Measurements from ENCODE around the gene SORCS3.

The SORCS3 gene

GRCh38 chr10:105010411-105011121 is 369.5 kb downstream of the SORCS3 start:
- DNase-seq (ENCODE audit: insufficient read length, low spot score) (no peak), FAIRE-seq (no peak)
- TF ChIP-seq CTCF (IDR thresholded peaks at IDR 0.05; ENCODE audit: insufficient read depth, missing control alignments): no peak

GRCh38 chr10:105017116-105017515 is 376.0 kb downstream of the SORCS3 start:
- no peak for TF ChIP-seq CTCF (IDR thresholded peaks at IDR 0.05; ENCODE audit: insufficient read depth, missing control alignments)
- FAIRE-seq (no peak), DNase-seq (ENCODE audit: insufficient read length, low spot score) (no peak)

GRCh38 chr10:105017691-105018090 is 376.6 kb downstream of the SORCS3 start:
- FAIRE-seq (no peak), DNase-seq (ENCODE audit: insufficient read length, low spot score) (no peak)
- TF ChIP-seq CTCF (IDR thresholded peaks at IDR 0.05; ENCODE audit: insufficient read depth, missing control alignments): no peak

GRCh38 chr10:105023211-105024111 is 382.4 kb downstream of the SORCS3 start:
- no peak for TF ChIP-seq CTCF (IDR thresholded peaks at IDR 0.05; ENCODE audit: insufficient read depth, missing control alignments)
- FAIRE-seq: no peak
- DNase-seq (ENCODE audit: insufficient read length, low spot score): no peak

GRCh38 chr10:105024184-105024583 is 383.1 kb downstream of the SORCS3 start:
- DNase-seq (ENCODE audit: insufficient read length, low spot score) (no peak), FAIRE-seq (no peak)
- TF ChIP-seq CTCF (IDR thresholded peaks at IDR 0.05; ENCODE audit: insufficient read depth, missing control alignments): no peak

- DNase-seq (ENCODE audit: insufficient read length, low spot score): no peak
- TF ChIP-seq CTCF (IDR thresholded peaks at IDR 0.05; ENCODE audit: insufficient read depth, missing control alignments): no peak
- no peak for FAIRE-seq
These were observed 384.0 kb downstream of the SORCS3 start for GRCh38 chr10:105025092-105025491.

- DNase-seq (ENCODE audit: insufficient read length, low spot score) (no peak), FAIRE-seq (no peak)
- TF ChIP-seq CTCF (IDR thresholded peaks at IDR 0.05; ENCODE audit: insufficient read depth, missing control alignments): no peak
These were observed 385.5 kb downstream of the SORCS3 start for GRCh38 chr10:105026566-105026965.

Measured in D721Med (cell line).